ENCODE results near the gene CGNL1.

- TF ChIP-seq CTCF (IDR thresholded peaks at IDR 0.05) (no peak), POLR2A (IDR thresholded peaks at IDR 0.05) (no peak)
Observed at GRCh38 chr15:57541271-57541670, 165.0 kb downstream of the CGNL1 start.
